ENCODE measurements around the gene NUPR1.
A peak's percentile ranks its signal among the peaks of the same experiment; 100 is the strongest.
"Not testable (repeated sequence)": the region's sequence is repeated elsewhere in the genome, so short reads cannot be mapped to it uniquely, and the experiment has no call there.

NUPR1 gene

DNA sequence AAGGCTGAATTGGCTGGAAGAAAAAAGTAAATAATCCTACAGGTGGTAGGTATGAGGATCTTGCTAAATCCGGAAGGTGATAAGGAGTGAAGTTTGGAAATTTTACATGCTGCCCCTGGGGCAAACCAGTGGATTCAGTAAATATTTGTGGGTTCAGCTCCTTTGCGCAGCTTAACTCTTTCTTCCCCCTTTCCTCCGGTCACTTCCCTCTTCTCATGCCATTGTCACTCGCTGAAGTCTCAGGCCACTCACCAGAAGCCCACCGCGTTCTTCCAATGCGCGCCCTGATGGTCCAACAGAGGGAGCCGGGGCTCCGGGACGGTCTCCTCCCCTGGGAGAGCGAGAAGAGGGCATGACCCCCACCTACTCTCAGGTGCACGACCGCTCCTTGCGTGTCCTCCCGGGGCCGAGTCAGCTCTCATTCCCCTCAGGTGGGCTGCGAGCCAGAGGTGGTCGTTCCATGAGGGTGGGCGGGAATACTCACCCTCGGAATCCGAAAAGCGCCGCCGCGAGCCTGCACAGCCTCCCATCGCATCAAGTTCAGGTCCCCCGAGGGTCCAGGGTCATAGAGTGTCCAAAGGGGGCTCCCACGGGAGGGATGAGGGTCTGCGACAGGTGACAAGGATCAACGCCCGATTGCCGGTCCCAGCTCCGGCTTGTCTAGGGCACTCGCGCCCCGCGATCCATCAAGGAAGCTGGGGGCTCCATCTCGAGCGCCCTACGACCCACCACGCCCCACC lies 47.4 kb downstream of the NUPR1 start:
- Histone ChIP-seq H3K27ac (peak overlapping the region; percentile 99), H3K4me3 (ENCODE audit: low read depth, low read length) (peak overlapping the region; percentile 99), H3K36me3 (replicated peaks) (no peaks in the 10 kb centered on the region), H3K27me3 (replicated peaks) (no peaks in the 10 kb centered on the region)
- DNase-seq = no peak
- TF ChIP-seq, protein P1, sequence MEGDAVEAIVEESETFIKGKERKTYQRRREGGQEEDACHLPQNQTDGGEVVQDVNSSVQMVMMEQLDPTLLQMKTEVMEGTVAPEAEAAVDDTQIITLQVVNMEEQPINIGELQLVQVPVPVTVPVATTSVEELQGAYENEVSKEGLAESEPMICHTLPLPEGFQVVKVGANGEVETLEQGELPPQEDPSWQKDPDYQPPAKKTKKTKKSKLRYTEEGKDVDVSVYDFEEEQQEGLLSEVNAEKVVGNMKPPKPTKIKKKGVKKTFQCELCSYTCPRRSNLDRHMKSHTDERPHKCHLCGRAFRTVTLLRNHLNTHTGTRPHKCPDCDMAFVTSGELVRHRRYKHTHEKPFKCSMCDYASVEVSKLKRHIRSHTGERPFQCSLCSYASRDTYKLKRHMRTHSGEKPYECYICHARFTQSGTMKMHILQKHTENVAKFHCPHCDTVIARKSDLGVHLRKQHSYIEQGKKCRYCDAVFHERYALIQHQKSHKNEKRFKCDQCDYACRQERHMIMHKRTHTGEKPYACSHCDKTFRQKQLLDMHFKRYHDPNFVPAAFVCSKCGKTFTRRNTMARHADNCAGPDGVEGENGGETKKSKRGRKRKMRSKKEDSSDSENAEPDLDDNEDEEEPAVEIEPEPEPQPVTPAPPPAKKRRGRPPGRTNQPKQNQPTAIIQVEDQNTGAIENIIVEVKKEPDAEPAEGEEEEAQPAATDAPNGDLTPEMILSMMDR (IDR thresholded peaks at IDR 0.05; ENCODE audit: low read depth, low read length, missing control alignments) = peak; percentile 56
- in situ Hi-C loops (cut with HindIII; ENCODE audit: low pct_ligation_motif_present, low sequenced_read_pairs) = no loop called here

DNA sequence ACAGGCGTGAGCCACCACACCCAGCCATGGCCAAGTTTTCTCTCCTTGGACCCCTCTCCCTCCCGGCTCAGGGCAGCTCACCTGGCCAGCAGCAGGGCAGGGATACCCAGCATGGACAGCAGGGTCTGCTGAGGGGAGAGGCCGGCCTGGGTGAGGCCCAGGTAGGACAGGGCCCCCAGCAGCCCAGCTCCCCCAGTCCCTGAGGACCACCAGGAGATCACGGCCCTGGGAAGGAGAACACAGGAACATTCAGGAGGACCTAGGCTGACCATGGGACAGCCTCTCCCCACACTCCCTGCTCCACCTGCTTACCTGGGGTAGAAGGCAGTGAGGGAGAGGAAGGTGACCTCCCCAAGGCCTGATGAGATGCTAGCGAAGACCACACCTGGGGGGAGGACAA lies 52.5 kb downstream of the NUPR1 start:
- Histone ChIP-seq H3K36me3 (replicated peaks) (peaks cover 8% of the 10 kb centered on the region), H3K4me3 (ENCODE audit: low read depth, low read length) (no peak overlapping the region), H3K27ac (no peak overlapping the region), H3K27me3 (replicated peaks) (no peaks in the 10 kb centered on the region)
- no peak for DNase-seq
- TF ChIP-seq, protein P1 (IDR thresholded peaks at IDR 0.05; ENCODE audit: low read depth, low read length, missing control alignments) = no peak
- in situ Hi-C loops (cut with HindIII; ENCODE audit: low pct_ligation_motif_present, low sequenced_read_pairs) = no loop called here

DNA sequence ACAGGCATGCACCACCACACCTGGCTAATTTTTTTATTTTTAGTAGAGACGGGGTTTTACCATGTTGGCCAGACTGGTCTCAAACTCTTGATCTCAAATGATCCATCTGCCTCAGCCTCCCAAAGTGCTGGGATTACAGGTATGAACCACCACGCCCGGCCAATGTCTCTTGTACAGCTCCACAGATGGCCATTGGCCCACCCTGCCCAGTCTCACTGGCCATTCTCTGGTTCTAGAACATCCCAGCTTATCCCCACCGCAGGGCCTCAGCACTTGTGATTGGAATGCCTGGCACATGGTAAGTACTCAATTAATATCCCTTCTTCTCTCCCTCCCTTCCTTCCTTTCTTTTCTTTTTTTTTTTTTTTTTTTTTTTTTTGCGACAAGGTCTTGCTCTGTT lies 55.4 kb downstream of the NUPR1 start:
- DNase-seq; H3K27ac ChIP-seq; H3K27me3 ChIP-seq (replicated peaks); in situ Hi-C loops (cut with HindIII; ENCODE audit: low pct_ligation_motif_present, low sequenced_read_pairs); H3K4me3 ChIP-seq (ENCODE audit: low read depth, low read length): not testable (repeated sequence)
- peaks cover 10% of the 10 kb centered on the region for H3K36me3 ChIP-seq (replicated peaks)
